Measurements from ENCODE around the gene FRMD4A.

The FRMD4A gene

DNA sequence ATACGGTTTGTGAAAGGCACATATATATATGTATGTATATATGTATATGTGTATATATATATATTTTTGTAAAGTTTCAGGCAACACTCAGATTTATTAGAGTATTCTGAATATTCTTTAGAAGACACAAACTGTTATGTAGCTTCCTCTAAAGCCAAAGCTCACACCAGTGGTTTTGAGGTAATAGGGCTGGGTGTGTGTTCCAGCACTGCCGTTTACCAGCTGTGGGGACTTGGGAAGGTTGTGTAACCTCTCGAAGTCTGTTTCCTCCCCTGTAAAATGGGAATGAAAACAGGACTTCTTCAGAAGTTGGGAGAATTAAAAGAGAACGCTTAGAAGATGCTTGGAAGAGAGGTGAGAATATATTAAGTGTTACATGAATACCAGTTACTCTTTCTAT lies 649.2 kb downstream of the FRMD4A start:
- H3K27ac Mint-ChIP-seq, result peak overlapping the region; percentile 41 to 81 (median 74)
- TF ChIP-seq, protein P1, sequence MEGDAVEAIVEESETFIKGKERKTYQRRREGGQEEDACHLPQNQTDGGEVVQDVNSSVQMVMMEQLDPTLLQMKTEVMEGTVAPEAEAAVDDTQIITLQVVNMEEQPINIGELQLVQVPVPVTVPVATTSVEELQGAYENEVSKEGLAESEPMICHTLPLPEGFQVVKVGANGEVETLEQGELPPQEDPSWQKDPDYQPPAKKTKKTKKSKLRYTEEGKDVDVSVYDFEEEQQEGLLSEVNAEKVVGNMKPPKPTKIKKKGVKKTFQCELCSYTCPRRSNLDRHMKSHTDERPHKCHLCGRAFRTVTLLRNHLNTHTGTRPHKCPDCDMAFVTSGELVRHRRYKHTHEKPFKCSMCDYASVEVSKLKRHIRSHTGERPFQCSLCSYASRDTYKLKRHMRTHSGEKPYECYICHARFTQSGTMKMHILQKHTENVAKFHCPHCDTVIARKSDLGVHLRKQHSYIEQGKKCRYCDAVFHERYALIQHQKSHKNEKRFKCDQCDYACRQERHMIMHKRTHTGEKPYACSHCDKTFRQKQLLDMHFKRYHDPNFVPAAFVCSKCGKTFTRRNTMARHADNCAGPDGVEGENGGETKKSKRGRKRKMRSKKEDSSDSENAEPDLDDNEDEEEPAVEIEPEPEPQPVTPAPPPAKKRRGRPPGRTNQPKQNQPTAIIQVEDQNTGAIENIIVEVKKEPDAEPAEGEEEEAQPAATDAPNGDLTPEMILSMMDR (IDR thresholded peaks at IDR 0.05; ENCODE audit: unreplicated experiment in 3 of 3), result no peak
- no peak overlapping the region for H3K4me3 Mint-ChIP-seq
- no peaks in the 10 kb centered on the region for H3K27me3 Mint-ChIP-seq (ENCODE audit: low read depth)
- H3K4me1 Mint-ChIP-seq, result peaks cover 54% of the 10 kb centered on the region
- H3K9me3 Mint-ChIP-seq, result no peaks in the 10 kb centered on the region
- peaks cover 76% of the 10 kb centered on the region for H3K36me3 Mint-ChIP-seq (ENCODE audit: low read depth)

DNA sequence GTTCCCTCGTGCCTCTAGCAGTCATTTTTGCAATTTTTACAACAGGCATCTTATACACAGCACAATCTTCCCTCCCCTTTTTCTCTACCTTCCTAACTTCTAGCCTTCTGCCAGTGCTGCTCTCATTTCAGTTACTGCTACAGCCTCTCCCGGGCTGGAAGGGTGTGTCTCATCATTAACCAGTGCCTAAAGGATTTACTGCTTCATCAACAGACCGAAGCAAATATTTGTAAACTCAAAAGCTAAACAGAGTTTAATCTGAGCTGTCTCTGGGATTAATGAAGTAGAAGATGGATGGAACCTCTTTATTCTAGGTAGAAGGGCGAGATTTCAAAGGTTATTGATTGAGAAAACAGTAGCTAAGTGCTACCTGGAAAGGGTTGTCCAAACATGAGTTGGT lies 649.6 kb downstream of the FRMD4A start:
- peaks cover 74% of the 10 kb centered on the region for H3K36me3 Mint-ChIP-seq (ENCODE audit: low read depth)
- H3K9me3 Mint-ChIP-seq, result no peaks in the 10 kb centered on the region

DNA sequence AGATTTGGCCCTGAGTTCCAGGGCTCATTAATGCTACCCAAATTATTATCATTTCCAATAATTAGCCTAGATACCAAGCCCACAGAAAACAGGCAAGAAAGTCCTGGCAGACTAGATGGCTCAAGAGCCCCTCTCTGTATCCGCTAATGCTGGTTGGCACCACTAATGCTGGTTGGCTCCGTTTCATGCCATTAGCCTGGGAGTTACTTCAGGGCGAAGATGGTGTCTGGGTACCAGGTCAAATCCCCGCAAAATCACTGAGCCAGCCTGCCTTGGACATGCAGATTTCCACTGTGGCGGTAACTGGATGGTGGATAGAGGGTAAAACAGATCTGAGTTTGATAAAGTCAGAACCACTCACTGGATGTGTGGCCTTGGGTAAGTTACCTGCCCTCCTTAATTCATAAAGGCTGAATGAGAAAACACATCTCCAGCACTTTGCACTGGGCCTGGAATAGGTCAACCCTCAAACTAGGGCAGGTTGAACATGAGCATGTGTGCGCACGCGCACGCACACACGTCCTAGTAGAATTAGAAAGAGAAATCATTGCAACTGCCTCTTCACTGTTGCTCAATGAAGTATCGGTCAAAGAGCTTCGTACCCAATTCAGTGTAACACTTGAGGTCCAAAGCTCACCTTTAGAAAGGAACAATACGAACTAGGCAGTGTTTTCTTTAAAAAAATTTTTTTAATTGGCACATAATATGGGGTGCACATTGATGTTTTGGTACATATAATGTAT lies 652.5 kb downstream of the FRMD4A start:
- TF ChIP-seq, protein P1 (IDR thresholded peaks at IDR 0.05; ENCODE audit: unreplicated experiment in 3 of 3), result no peak
- Mint-ChIP-seq H3K4me3 (no peak overlapping the region), H3K4me1 (peaks cover 40% of the 10 kb centered on the region), H3K9me3 (no peaks in the 10 kb centered on the region), H3K27ac (peak overlapping the region in 1 of 3 experiments; percentile 53), H3K36me3 (ENCODE audit: low read depth) (peaks cover 72% of the 10 kb centered on the region), H3K27me3 (ENCODE audit: low read depth) (no peaks in the 10 kb centered on the region)

More for the DNA sequence above, 649.6 kb downstream of the FRMD4A start:
- TF ChIP-seq, protein P1 (IDR thresholded peaks at IDR 0.05; ENCODE audit: unreplicated experiment in 3 of 3), result no peak
- H3K27ac Mint-ChIP-seq, result peak overlapping the region in 1 of 3 experiments; percentile 74
- peaks cover 50% of the 10 kb centered on the region for H3K4me1 Mint-ChIP-seq
- no peaks in the 10 kb centered on the region for H3K27me3 Mint-ChIP-seq (ENCODE audit: low read depth)
- H3K4me3 Mint-ChIP-seq, result no peak overlapping the region

DNA sequence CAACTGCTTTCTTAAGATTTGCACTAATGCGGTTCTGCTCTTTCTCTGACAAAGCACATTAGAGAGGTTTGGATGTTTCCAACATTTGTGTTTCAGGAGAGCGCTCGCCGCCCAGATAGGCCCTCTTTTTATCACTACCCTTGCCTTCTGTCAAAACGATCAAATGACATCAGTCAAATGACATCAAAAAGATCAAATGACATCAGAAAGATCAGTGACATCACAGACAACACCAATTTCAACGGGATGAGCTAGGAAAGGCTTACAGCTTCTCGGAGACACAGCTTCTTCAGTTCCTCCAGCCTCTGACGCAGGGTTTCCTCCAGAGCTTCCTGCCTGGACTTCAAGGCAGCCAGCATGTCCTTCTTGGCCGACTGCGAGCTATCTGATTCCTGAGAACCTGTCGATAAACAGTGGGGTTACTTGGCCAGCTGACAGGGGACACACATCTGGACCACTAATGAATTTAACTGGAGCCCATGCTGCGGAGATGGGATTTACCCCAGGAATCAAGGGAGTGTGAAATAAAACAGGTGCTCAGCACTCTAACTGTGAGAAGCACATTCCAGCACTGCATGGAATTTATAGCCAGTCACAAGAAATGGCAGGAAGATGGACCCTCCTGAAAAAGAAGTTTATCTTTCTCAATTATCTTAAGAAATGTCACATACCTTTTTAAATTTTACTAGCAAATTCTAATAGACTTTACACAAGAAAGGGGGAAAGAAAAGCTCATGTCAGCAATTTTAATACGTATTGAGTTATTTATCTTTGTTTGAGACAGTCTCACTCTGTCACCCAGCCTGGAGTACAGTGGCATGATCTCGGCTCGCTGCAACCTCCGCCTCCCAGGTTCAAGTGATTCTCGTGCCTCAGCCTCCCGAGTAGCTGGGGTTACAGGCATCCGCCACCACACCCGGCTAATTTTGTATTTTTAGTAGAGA lies 655.8 kb downstream of the FRMD4A start:
- H3K4me1 Mint-ChIP-seq, result peaks cover 56% of the 10 kb centered on the region
- no peaks in the 10 kb centered on the region for H3K27me3 Mint-ChIP-seq (ENCODE audit: low read depth)
- H3K4me3 Mint-ChIP-seq, result peak overlapping the region in 2 of 3 experiments; percentile 23 to 44
- TF ChIP-seq, protein P1 (IDR thresholded peaks at IDR 0.05; ENCODE audit: unreplicated experiment in 3 of 3), result no peak
- H3K36me3 Mint-ChIP-seq (ENCODE audit: low read depth), result peaks cover 76% of the 10 kb centered on the region
- H3K27ac Mint-ChIP-seq, result peak overlapping the region; percentile 77 to 95 (median 81)
- no peaks in the 10 kb centered on the region for H3K9me3 Mint-ChIP-seq

DNA sequence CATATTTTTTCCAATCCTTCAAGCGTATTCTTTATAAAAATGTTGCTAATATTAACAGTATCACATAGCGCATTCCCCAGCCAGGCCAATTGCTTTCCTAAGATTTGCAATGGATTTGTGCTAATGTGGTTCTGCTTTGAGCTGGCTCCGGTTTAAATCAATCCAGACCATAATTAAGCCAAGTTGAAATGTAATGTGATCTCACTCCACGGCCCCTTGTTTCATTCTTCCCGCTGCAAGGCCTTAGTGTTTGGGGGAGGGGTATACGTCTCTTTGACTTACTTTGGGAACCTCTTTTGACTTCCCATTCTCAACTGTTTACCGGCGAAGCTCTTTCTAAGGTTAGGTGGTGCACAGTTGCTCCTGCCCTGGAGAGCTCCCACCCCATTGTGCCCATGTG lies 657.6 kb downstream of the FRMD4A start:
- TF ChIP-seq, protein P1 (IDR thresholded peaks at IDR 0.05; ENCODE audit: unreplicated experiment in 3 of 3), result no peak
- peaks cover 77% of the 10 kb centered on the region for H3K36me3 Mint-ChIP-seq (ENCODE audit: low read depth)
- H3K4me3 Mint-ChIP-seq, result peak overlapping the region; percentile 22 to 66 (median 40)
- no peaks in the 10 kb centered on the region for H3K27me3 Mint-ChIP-seq (ENCODE audit: low read depth)
- no peaks in the 10 kb centered on the region for H3K9me3 Mint-ChIP-seq
- H3K27ac Mint-ChIP-seq, result peak overlapping the region; percentile 77 to 95 (median 80)
- H3K4me1 Mint-ChIP-seq, result peaks cover 71% of the 10 kb centered on the region

All from nephron (organoid).